ENCODE results near the gene TSFM.
A peak's percentile ranks its signal among the peaks of the same experiment; 100 is the strongest.

DNA sequence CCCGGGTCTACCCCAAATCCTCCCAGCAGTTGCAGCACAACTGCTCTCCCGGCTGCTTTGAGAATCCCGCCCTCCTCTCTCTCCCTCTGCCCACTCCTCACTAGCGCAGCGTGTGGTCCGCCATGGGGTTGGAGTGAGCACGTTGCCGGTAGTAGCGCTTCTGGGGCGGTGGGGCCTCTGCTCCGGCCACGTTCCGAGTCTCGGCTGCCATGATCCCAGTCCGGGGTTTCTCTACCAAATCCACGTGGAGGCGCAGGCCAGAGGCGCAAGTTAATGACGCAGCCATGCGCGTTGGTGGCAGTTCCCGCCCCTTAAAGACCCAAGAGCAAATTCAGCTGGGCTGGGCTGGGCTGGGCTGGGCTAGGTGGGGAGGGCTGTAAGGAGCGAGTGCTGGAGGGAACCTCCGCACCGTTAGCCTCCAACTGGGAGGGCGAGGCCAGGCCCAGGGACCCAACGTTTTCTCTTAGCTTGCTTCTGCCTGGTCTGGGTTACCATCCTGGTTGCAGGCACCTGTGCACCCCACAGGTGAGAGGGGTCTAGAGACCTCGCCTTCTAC is 10.6 kb upstream of the TSFM start, which contains the start of gene METTL1:
- TF ChIP-seq GABPA (IDR thresholded peaks at IDR 0.05 in 1 of 2, conservative IDR thresholded peaks at IDR 0.05 in 1 of 2), result peak in 1 of 2 donors; percentile 58
- TF ChIP-seq, protein P1, sequence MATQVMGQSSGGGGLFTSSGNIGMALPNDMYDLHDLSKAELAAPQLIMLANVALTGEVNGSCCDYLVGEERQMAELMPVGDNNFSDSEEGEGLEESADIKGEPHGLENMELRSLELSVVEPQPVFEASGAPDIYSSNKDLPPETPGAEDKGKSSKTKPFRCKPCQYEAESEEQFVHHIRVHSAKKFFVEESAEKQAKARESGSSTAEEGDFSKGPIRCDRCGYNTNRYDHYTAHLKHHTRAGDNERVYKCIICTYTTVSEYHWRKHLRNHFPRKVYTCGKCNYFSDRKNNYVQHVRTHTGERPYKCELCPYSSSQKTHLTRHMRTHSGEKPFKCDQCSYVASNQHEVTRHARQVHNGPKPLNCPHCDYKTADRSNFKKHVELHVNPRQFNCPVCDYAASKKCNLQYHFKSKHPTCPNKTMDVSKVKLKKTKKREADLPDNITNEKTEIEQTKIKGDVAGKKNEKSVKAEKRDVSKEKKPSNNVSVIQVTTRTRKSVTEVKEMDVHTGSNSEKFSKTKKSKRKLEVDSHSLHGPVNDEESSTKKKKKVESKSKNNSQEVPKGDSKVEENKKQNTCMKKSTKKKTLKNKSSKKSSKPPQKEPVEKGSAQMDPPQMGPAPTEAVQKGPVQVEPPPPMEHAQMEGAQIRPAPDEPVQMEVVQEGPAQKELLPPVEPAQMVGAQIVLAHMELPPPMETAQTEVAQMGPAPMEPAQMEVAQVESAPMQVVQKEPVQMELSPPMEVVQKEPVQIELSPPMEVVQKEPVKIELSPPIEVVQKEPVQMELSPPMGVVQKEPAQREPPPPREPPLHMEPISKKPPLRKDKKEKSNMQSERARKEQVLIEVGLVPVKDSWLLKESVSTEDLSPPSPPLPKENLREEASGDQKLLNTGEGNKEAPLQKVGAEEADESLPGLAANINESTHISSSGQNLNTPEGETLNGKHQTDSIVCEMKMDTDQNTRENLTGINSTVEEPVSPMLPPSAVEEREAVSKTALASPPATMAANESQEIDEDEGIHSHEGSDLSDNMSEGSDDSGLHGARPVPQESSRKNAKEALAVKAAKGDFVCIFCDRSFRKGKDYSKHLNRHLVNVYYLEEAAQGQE (IDR thresholded peaks at IDR 0.05), result peak; percentile 70
- peak; percentile 9 to 17 for TF ChIP-seq RAD21 (IDR thresholded peaks at IDR 0.05)
- TF ChIP-seq, protein P2, sequence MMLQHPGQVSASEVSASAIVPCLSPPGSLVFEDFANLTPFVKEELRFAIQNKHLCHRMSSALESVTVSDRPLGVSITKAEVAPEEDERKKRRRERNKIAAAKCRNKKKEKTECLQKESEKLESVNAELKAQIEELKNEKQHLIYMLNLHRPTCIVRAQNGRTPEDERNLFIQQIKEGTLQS (IDR thresholded peaks at IDR 0.05), result peak; percentile 74
- peak; percentile 78 to 87 for TF ChIP-seq JUND (IDR thresholded peaks at IDR 0.05)
- TF ChIP-seq, protein P3, sequence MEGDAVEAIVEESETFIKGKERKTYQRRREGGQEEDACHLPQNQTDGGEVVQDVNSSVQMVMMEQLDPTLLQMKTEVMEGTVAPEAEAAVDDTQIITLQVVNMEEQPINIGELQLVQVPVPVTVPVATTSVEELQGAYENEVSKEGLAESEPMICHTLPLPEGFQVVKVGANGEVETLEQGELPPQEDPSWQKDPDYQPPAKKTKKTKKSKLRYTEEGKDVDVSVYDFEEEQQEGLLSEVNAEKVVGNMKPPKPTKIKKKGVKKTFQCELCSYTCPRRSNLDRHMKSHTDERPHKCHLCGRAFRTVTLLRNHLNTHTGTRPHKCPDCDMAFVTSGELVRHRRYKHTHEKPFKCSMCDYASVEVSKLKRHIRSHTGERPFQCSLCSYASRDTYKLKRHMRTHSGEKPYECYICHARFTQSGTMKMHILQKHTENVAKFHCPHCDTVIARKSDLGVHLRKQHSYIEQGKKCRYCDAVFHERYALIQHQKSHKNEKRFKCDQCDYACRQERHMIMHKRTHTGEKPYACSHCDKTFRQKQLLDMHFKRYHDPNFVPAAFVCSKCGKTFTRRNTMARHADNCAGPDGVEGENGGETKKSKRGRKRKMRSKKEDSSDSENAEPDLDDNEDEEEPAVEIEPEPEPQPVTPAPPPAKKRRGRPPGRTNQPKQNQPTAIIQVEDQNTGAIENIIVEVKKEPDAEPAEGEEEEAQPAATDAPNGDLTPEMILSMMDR (IDR thresholded peaks at IDR 0.05; ENCODE audit: low read depth, low read length, missing input control), result no peak
- TF ChIP-seq TAF1 (conservative IDR thresholded peaks at IDR 0.05), result peak; percentile 44
- TF ChIP-seq SP1 (IDR thresholded peaks at IDR 0.05), result peak; percentile 71
- TF ChIP-seq YY1 (IDR thresholded peaks at IDR 0.05), result peak; percentile 97
- TF ChIP-seq, protein P4, sequence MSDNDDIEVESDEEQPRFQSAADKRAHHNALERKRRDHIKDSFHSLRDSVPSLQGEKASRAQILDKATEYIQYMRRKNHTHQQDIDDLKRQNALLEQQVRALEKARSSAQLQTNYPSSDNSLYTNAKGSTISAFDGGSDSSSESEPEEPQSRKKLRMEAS (IDR thresholded peaks at IDR 0.05), result peak; percentile 100
- TF ChIP-seq, protein P5, sequence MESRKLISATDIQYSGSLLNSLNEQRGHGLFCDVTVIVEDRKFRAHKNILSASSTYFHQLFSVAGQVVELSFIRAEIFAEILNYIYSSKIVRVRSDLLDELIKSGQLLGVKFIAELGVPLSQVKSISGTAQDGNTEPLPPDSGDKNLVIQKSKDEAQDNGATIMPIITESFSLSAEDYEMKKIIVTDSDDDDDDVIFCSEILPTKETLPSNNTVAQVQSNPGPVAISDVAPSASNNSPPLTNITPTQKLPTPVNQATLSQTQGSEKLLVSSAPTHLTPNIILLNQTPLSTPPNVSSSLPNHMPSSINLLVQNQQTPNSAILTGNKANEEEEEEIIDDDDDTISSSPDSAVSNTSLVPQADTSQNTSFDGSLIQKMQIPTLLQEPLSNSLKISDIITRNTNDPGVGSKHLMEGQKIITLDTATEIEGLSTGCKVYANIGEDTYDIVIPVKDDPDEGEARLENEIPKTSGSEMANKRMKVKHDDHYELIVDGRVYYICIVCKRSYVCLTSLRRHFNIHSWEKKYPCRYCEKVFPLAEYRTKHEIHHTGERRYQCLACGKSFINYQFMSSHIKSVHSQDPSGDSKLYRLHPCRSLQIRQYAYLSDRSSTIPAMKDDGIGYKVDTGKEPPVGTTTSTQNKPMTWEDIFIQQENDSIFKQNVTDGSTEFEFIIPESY (IDR thresholded peaks at IDR 0.05), result peak; percentile 92
- TF ChIP-seq RXRA (IDR thresholded peaks at IDR 0.05), result peak; percentile 47 to 54
- peak in 1 of 2 donors; percentile 84 for TF ChIP-seq EGR1 (IDR thresholded peaks at IDR 0.05; ENCODE audit: low read depth in 2 of 2)

All from liver (tissue), 3 donors.